ENCODE measurements around the gene PRKD1.
"Not testable (repeated sequence)": the region's sequence is repeated elsewhere in the genome, so short reads cannot be mapped to it uniquely, and the experiment has no call there.

Gene PRKD1

DNA sequence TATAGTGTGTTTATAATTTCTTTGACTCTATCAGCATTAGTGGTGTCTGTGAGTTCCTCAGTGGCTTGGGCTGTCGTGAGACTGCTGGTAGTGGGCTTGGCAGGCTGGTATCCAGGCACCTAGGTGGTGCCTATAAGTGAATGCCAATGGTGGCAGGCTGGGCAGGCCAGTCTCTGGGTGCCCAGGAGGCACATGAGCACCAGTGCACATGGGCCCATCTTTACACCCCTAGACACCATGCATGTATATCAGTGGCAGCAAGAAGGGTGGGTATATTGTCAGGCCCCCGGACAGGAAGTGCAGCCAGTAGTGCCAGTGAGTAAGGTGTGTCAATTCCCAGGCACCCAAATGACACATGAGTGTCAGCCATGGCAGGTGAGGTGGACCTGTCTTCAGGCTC lies 138.2 kb downstream of the PRKD1 start:
- no peak for DNase-seq

DNA sequence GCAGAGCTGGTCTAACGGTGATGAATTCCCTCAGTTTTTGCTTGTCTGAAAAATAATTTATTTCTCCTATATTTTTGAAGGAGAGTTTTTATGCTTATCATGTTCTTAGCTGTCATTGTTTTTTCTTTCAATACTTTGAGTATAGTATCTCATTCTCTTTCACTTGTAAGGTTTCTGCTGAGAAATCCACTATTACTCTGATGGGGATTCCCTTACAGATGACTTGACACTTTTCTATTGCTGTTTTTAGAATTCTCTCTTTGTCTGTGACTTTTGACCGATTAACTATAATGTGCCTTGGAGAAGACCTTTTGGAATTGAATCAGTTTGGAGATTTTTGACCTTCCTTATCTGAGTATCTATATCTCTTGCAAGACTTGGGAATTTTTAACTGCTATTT lies 139.6 kb downstream of the PRKD1 start:
- no peak for DNase-seq

DNA sequence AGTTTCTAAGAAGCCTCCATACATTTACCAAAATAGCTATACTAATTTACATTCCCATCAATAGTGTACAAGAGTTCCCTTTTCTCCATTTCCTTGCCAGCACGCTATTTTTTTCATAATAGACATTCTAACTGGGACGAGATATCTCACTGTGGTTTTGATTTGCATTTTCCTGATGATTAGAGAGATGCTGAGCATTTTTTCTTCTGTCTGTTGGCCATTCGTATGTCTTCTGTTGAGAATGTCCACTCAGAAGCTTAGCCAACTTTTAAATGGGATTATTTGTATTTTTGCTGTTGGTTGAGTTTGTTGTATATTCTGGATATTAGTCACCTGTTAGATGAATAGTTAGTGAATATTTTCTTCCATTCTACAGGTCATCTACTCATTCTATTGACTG lies 144.1 kb downstream of the PRKD1 start:
- no peak for DNase-seq

DNA sequence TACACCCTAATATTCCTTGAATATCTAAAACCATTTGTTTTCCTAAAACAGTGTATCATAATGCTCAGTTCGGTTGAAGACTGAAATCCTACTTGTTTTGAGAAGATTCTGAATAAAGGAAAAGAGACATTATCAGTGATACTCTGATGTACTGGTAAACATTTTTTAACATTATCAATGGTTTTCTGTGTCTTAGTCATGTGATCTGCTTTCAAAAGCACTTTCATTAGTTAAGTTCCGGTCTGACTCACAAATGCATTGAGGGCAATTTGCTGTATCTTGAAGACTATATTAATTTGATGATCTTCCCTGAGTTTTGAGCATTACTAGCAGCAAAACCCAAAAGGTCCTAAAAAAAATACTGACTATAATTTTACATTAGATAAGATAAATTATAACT lies 145.6 kb downstream of the PRKD1 start:
- no peak for DNase-seq

DNA sequence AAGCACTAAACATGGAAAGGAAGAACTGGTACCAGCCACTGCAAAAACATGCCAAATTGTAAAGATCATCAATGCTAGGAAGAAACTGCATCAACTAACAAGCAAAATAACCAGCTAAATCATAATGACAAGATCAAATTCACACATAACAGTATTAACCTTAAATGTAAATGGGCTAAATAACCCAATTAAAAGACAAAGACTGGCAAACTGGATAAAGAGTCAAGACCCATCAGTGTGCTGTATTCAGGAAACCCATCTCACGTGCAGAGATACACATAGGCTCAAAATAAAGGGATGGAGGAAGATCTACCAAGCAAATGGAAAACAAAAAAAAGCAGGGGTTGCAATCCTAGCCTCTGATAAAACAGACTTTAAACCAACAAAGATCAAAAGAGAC lies 150.5 kb downstream of the PRKD1 start:
- DNase-seq: not testable (repeated sequence)

DNA sequence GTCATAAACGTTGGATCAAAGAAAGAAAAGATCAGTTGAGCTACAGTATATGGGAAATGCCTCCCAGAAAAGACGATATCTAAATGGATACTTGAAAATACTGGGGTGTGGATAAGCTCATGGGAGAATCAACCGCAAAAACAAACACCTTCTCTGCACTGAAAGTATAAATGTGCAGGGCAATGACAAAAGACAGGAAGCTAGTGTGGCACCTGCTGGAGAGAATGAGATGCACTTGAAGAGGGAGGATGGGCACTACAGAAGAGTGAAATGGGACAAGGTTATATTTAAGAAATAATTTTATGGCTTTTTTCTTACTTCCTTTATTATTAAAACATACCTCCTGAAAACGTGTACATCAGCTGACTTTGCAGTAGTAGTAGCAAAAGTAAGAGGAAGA lies 153.7 kb downstream of the PRKD1 start:
- DNase-seq: no peak

DNA sequence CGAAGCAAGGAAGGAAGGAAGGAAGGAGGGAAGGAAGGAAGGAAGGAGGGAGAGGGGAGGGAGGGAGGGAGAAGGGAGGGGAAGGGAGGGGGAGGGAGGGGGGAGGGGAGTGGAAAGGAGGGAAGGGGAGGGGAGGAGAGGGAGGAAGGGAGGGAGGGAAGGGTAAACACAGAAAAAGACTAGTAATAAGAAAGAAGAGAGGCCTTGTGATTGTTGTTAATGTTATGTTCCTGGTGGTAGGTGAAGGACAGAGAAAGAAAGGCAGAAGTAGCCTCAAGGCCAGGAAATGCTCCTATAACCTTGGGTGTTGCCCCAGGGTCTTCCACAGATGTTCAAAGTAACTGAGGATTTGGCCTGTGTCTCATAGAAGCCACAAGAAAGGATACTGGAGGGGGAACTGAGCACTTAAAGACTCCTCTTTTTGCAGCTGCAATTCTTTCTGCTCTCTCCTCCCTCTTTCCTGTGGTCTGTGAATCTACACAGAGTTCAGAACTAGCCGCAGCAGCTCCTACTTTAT lies 164.2 kb downstream of the PRKD1 start:
- no peak for DNase-seq

DNA sequence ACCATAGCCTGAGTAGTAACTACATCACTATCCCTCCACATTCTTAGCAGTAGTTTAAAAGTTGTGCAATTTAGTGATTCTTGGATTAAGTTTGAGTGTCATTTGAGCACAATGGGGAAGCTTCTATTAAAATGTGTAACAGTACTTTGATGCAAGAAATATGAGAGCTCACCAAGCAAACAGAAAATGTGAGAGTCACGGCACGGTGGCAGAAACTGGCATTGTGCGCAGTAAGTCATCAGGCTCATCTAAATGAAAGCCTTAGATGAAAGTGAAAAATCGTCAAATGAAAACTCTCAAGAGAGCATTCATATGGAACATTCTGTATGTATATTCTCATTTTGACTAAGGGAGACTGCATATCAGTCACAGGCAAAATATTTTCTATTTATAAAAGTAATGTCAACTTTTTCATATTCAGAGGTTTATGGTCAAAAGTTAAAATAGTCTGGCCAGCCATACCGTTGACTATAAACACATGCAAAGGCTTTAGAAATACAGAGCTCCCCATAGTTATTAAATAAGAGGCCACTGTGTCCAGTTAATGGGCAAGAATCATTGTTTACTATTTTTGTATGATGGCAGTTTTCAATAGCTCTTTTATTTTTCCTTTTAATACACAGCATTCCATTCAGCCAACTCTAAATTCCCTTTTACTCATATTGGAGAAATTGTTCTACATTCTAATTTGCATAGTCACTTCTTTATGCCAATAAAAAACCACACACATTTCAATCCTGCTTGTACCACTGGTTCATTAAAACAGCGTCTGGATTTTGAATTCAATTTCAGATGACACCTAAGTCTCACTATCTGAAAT lies 167.9 kb downstream of the PRKD1 start:
- no peak for DNase-seq

DNA sequence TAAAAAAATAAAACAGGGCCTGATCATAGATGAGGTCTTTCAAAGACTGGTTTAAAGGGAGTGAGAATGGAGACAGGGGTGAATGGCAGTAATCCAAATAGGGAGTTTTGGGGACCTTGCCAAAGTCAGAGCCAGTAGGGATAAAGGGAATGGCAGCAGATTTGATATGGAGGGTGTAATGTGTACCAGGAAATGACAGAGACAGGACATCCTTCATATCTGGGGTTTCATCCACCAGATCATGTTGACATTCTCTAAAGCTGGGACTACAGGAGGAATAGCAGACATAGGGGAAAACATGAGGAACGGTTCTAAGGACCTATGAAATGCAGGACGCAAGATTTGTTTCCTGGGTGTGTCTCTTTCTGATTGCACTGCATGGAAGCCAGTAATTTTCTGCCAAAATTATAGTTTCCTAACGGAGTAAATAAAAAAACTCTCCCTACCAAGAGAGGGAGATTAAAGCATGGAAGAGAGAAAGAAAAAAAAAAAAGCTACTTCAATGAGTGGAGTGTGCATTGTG lies 169.9 kb downstream of the PRKD1 start:
- DNase-seq: no peak

DNA sequence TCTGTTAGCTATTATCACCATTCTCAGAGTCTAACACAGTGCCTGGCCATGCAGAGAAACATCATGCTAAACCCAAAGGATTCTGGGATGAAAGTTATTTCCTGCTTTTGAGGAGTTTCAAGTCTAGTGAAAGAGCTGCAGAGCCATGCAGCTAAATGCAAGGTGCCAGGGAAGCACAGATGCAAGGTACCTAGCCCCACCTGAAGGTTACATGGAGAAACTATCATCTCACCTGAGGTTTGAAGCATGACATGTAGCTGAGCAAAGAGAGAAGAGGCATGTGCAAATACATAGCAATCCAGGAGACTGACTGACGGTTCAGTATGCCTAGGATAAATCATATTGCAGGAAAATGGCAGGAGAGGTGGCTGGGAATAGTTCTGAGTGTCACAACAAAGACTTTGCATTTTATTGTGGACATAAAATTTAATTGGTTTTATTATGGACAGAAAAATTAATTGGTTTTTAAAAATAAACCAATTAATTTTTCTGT lies 170.4 kb downstream of the PRKD1 start:
- DNase-seq: no peak

DNA sequence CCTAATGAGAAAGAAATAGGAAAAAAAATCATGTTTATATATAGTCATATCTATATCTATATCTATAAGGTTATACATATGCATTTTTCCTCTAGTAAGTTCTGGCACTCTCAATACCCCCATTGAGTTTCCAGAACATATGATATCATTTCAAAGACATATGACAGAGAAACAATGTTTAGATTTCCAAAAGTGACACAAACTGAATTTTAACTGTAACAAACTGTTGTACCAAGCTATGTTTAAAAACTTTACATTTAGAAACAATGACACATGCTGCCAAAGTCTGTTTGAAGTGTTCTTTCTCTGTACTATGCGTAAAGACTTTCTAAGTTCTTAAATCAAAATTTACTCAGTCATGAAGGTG lies 171.6 kb downstream of the PRKD1 start:
- DNase-seq: no peak

DNA sequence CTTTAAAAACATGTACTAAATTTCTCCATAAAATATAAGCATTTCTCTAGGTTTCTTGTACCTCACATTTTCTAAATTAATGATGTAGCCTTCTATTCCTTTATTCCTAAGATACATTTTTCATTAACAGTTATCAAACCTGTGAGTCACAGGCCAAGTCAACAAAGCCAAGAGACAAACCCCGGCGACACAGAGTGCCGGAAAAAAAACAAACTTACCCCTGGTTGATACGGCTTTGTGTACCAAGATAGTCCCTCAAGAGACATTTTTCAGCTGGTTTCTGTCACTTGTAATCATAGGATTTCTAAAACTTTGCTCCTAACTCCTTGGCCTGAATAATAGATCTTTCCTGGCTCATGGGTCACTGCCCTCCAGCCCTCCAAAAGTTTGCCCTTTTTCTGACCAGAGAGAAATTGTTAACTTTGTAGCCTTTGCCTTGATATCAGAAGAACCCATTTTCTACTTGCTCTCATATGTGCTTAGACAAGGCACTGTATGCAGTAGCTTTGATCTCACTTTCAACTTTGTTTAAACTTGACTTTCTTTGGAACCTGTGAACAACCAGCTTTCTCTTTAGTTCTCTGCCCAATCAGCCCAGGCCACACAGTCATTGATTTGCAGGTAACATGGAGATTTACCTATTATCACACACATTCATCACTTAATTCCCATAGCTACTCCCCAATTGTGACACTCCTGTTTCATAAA lies 172.2 kb downstream of the PRKD1 start:
- no peak for DNase-seq

DNA sequence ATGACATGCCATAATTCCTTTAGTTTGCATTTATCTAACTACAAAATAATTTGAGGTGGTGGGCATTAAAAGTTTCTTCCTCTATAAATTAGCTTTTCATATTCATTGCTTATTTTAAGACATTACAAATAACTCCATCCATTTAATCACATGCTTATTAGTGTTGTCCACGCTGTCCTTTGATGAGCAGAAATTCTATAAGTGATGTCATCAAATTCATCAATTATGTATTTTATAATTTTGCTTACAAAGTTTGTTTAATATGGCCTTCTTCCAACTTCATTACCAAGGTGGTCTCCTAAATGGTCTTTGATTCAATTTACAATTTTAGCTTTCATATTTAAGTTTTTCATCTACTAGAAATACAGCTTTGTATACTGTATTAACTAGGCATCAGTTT lies 173.5 kb downstream of the PRKD1 start:
- DNase-seq: no peak

DNA sequence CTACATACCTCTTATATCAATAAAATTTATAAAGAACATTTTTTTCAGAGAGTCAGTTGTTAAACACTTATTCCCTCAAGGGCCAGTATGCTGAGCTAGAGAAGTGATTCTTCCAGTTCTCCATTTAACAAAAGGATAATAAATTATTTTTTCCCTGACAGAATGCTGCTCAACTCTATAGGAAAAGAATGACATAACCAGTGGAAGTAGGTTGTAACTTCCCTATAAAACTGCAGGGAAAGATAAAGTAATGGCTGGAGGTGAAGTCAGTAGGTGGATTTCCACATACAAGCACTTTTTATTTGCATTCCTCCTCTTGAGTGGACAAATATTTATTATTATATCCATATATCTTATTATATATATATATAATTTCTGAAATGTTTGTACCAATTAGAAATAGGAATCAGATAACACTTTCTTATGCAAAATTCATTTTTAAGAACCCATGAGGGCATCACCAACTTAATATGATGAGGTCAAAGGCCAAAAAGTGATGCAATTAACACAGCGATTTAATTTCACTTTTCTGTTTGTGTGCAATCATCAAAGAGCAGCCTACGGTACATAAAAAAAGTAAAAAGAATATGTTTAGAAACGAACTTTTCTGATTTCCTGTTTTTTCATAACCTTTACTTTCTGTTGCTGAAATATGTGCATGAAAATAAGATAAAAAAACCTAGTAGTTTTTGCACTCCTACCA lies 175.3 kb downstream of the PRKD1 start:
- DNase-seq: no peak

DNA sequence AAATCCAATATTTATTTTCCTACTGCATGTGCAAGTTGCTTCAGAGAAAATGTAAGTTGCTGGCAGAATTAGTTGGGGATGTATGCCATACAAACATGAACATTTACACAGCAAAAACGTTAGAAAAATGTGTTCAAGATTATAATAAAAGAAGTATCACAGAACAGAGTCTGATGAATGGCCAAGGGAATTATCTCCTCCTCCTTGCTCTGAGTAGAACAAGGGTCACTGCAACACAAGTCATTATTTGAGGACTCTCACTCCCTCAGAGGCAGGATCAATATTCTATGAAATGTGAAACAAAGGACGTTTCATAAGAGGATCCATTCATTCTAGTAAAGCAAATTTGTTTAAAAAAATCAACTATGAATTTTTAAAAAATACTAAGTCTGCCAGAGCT lies 177.8 kb downstream of the PRKD1 start:
- DNase-seq: no peak

DNA sequence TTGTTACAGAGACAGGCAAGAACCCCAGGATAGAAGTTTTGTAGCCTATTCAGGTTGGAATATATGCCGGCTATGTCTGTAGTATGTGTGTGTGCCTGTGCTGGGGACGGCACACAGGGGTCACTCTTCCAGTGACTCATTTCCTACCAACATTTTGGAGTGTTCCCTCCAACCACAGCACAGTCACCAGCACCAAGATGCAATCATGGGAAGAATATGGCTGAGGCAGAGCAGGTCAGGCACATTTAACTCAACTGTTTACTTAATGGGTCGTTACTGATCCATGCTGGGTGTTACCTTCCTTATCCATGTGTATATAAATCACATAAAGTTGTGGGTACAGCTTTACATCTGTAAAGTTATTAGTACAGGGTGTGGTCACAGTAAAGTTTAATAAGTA lies 178.3 kb downstream of the PRKD1 start:
- no peak for DNase-seq

DNA sequence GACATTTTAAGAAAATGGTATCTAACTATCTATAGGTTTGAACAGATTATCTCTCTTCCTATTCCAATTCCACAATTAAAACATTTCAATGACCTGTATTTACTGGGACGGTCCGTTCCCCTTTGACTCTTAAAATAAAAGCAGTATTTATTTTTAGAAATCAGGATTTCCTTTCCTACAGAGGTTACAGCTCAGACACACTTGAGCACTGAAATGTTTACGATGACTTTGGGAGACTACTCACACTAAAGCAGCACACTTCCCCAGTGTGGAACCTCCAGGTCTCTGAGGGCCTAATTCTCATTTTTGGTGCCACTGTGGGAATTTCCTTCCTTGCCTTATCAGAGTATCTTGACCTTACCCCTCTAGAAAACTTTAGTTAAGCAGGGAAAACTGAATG lies 181.8 kb downstream of the PRKD1 start:
- no peak for DNase-seq

DNA sequence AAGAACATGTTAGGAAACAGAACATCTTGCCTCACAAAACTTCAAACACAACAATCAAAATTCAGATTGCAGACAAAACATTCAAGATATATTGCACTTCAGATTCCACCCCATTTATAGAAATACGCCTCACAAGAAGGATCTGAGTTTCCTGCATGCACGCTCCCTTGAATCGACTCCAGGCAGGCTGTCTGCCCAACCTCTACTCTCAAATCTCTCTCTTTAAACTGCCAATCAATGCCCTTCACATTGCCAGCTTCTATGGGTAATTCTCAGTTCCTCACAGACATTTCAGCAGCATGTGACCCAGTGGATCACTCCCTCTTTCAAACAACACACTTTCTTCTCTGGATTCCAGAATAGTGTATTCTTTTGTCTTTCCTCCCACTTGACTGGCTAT lies 184.1 kb downstream of the PRKD1 start:
- no peak for DNase-seq

DNA sequence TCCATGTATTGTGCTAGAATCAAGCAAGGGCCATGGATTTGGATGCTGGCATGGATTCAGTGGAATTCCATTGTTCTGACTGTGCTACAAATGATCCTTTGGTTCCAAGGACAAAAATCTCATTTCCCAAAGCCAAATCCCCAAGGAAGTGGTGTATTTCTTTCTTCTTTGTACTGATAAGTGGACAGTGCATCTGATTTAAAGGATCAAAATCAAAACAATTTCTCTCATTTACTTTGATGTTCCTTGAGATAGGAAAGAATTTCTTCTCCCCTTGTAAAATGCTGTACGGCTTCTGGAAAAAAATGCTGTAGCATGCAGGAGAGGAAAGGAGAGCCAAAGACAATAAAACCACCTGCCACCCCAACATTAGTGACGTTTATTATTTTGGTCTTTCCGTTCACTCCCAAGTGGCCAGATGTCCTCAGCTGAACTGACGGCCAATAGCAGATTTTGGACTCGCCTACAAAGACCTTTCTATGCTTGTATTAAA lies 185.7 kb downstream of the PRKD1 start:
- no peak for DNase-seq

DNA sequence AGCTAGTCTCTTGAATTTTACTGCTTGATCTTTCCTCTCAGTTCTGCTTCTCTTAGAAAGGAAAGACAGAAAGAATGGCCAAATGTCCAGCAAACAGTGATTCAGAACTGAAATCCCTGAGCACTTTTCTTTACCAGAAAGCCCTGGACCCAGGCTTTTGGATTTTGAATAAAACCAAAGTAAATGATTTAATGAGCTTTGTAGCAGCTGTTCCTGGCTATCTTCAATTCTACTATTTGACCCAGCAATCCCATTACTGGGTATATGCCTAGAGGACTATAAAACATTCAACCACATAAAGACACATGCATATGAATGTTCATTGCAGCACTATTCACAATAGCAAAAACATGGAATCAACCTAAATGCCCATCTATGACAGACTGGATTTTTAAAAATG lies 187.2 kb downstream of the PRKD1 start:
- no peak for DNase-seq

DNA sequence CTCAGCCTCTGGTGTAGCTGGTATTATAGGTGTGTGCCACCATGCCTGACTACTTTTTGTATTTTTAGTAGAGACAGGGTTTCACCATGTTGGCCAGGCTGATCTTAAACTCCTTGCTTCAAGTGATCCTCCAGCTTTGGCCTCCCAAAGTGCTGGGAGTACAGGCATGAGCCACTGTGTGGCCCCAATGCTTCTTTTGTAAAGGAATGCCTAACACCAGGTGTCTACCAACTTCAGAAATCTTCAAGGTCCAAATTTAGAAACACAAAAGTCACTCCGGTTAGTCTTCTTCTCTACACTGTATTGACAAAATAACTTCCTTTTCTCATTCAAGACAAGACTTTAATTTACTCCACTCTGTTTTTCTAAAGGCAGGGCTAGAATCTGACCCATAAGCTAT lies 188.7 kb downstream of the PRKD1 start:
- DNase-seq: no peak

DNA sequence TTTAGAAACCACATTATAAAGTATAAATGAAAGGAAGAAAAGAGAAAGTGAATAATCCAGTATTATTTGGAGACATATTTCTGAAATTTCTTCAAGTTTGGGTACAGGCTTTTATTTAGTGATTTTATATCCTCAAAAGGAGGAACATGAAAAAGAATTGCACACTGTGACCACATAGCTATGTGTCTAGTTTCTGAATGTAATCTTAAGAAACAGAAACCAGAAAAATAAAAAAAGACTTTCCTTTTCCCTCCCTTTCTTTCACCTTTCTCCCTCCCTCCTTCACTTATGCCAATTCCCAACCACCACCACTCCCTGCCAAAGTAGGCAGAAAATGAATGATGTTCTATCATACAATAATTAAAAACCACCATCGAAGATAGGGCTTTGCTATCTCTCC lies 189.6 kb downstream of the PRKD1 start:
- DNase-seq: no peak

DNA sequence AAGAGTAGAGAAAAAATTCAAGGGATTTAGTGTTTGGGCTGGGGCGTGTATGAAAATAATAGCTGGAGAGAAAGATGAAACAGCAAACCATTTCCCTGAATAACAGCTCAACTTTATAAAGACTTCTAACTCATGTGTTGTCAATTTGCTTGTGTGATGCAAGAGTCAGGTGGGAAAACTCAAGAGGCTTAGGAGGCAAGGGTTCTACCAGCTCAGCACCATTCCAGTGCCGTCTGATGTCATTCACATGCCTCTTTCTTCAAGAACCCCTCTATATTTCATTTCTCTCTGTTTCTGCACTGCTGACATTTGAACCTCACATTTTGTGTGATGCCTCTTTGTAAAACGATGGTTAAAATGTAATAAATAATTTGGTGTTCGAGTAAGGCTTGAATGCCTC lies 192.2 kb downstream of the PRKD1 start:
- no peak for DNase-seq

Data from GDM1 (cell line).